Skin epidermis (tissue), 12 donors: ENCODE measurements around the gene DIS3L2.
"Not testable (repeated sequence)": the region's sequence is repeated elsewhere in the genome, so short reads cannot be mapped to it uniquely, and the experiment has no call there.

Experiments
- H3K27ac ChIP-seq, 21 experiments: fragments of 200-600 bp; sonication (generic) in 11 of 21; one replicate each; pipeline ENCODE4 v1.5.0; 2020; ENCODE audit warnings: mild to moderate bottlenecking in 3 of 21, inconsistent platforms in 2 of 21, moderate library complexity in 2 of 21
- H3K4me3 ChIP-seq, 7 experiments: fragments of 200-600 bp; sonication (generic) in 2 of 7; one replicate each; pipeline ENCODE4 v1.5.0; 2020; ENCODE audit warnings: inconsistent platforms in 2 of 7, mild to moderate bottlenecking in 2 of 7, moderate library complexity in 1 of 7

The DIS3L2 gene

GRCh38 chr2:232300894-232301387, 339.4 kb downstream of the DIS3L2 start:
- Histone ChIP-seq H3K4me3 (no peak overlapping the region), H3K27ac (no peak overlapping the region)

GRCh38 chr2:232304236-232304635, 342.7 kb downstream of the DIS3L2 start:
- Histone ChIP-seq H3K27ac (no peak overlapping the region), H3K4me3 (no peak overlapping the region)

- Histone ChIP-seq H3K4me3 (no peak overlapping the region), H3K27ac (peak overlapping the region in 1 of 21 experiments; percentile 55)
These were observed 345.3 kb downstream of the DIS3L2 start for GRCh38 chr2:232306741-232307305.

- H3K27ac ChIP-seq = peak overlapping the region in 6 of 21 experiments; percentile 4 to 82 (median 51)
- no peak overlapping the region for H3K4me3 ChIP-seq
These were observed 346.3 kb downstream of the DIS3L2 start for GRCh38 chr2:232307854-232308253.

- H3K27ac ChIP-seq = peak overlapping the region in 10 of 21 experiments; percentile 6 to 82 (median 67)
- no peak overlapping the region for H3K4me3 ChIP-seq
These were observed 347.5 kb downstream of the DIS3L2 start for GRCh38 chr2:232308986-232309385.

GRCh38 chr2:232309592-232309991, 348.1 kb downstream of the DIS3L2 start:
- peak overlapping the region in 14 of 21 experiments; percentile 5 to 82 (median 62) for H3K27ac ChIP-seq

GRCh38 chr2:232310121-232310520, 348.6 kb downstream of the DIS3L2 start:
- Histone ChIP-seq H3K4me3 (no peak overlapping the region), H3K27ac (peak overlapping the region in 13 of 21 experiments; percentile 5 to 82 (median 65))

More at GRCh38 chr2:232309592-232309991, 348.1 kb downstream of the DIS3L2 start:
- no peak overlapping the region for H3K4me3 ChIP-seq

GRCh38 chr2:232310696-232311095, 349.2 kb downstream of the DIS3L2 start:
- H3K27ac ChIP-seq = peak overlapping the region in 16 of 21 experiments; percentile 5 to 82 (median 58)

GRCh38 chr2:232313645-232314044, 352.1 kb downstream of the DIS3L2 start:
- H3K4me3 ChIP-seq = not testable (repeated sequence)
- peak overlapping the region in 7 of 21 experiments; percentile 33 to 94 (median 84) for H3K27ac ChIP-seq

More at GRCh38 chr2:232310696-232311095, 349.2 kb downstream of the DIS3L2 start:
- H3K4me3 ChIP-seq = no peak overlapping the region

GRCh38 chr2:232315049-232315922, 353.8 kb downstream of the DIS3L2 start:
- H3K27ac ChIP-seq = peak overlapping the region; percentile 26 to 94 (median 82)

GRCh38 chr2:232315923-232316299, 354.4 kb downstream of the DIS3L2 start:
- Histone ChIP-seq H3K4me3 (no peak overlapping the region), H3K27ac (peak overlapping the region; percentile 26 to 94 (median 82))

More at GRCh38 chr2:232315049-232315922, 353.8 kb downstream of the DIS3L2 start:
- no peak overlapping the region for H3K4me3 ChIP-seq

- Histone ChIP-seq H3K27ac (peak overlapping the region in 20 of 21 experiments; percentile 53 to 94 (median 83)), H3K4me3 (no peak overlapping the region)
These were observed 355.2 kb downstream of the DIS3L2 start for GRCh38 chr2:232316461-232317330.

- no peak overlapping the region for H3K4me3 ChIP-seq
- H3K27ac ChIP-seq = peak overlapping the region in 9 of 21 experiments; percentile 12 to 94 (median 30)
These were observed 356.8 kb downstream of the DIS3L2 start for GRCh38 chr2:232318169-232318855.

- peak overlapping the region in 9 of 21 experiments; percentile 13 to 94 (median 43) for H3K27ac ChIP-seq
- no peak overlapping the region for H3K4me3 ChIP-seq
These were observed 357.7 kb downstream of the DIS3L2 start for GRCh38 chr2:232319067-232319802.

- Histone ChIP-seq H3K27ac (peak overlapping the region in 8 of 21 experiments; percentile 13 to 94 (median 51)), H3K4me3 (no peak overlapping the region)
These were observed 358.4 kb downstream of the DIS3L2 start for GRCh38 chr2:232319803-232320442.

- Histone ChIP-seq H3K4me3 (no peak overlapping the region), H3K27ac (peak overlapping the region in 5 of 21 experiments; percentile 18 to 94 (median 50))
These were observed 358.9 kb downstream of the DIS3L2 start for GRCh38 chr2:232320443-232320803.

- peak overlapping the region in 13 of 21 experiments; percentile 9 to 94 (median 51) for H3K27ac ChIP-seq
These were observed 359.8 kb downstream of the DIS3L2 start for GRCh38 chr2:232321156-232321816.

More at GRCh38 chr2:232321156-232321816, 359.8 kb downstream of the DIS3L2 start:
- no peak overlapping the region for H3K4me3 ChIP-seq
